IMR-90 (cell line): ENCODE results near the gene C10orf95. TPM values are rescaled to one million over a fixed set of nuclear protein-coding genes. Genes with fewer than 3 reads are reported as not detected.
"Not testable (repeated sequence)": the region's sequence is repeated elsewhere in the genome, so short reads cannot be mapped to it uniquely, and the experiment has no call there.

Source experiments
- ATAC-seq: fragments of 200-7000 bp; cut with Tn5 transposase; 2 replicates; pipeline ENCODE4 v1.9.1; 2020; ENCODE audit warnings: low read depth, mild to moderate bottlenecking, moderate library complexity
- BruUV-seq: library from RNA; stranded (reverse); fragments of 400-500 nt; replicated peaks from 2 replicates; lab custom pipeline; 2021; lab: Mats Ljungman, UMichigan
- CTCF ChIA-PET: fragments of 300-600 bp; formaldehyde crosslinking; extraction: SDS; loops from one replicate; lab custom pipeline; 2021; ENCODE audit warnings: antibody characterized with exemption; lab: Yijun Ruan, JAX
- POLR2A ChIA-PET: fragments of 300-600 bp; sonication (Branson Sonifier 250); formaldehyde crosslinking; loops from one replicate; lab custom pipeline; 2022; ENCODE audit warnings: antibody characterized with exemption; ENCODE audit not compliant: unreplicated experiment; lab: Charles Lee
- DNase-seq: peaks from one replicate; pipeline ENCODE4 v3.0.0; 2013
- H2AFZ ChIP-seq: replicated peaks from 2 replicates; pipeline ENCODE3; 2013; ENCODE audit warnings: low read length, mild to moderate bottlenecking; ENCODE audit not compliant: poor library complexity
- H2AK5ac ChIP-seq: 2 replicates; pipeline ENCODE4 v1.6.1; 2013; ENCODE audit warnings: low read depth, low read length, inconsistent platforms
- H2AK9ac ChIP-seq: replicated peaks from 2 replicates; pipeline ENCODE3; 2013; ENCODE audit warnings: mild to moderate bottlenecking, low read depth, low read length, moderate library complexity; ENCODE audit not compliant: poor library complexity
- H2BK120ac ChIP-seq: 2 replicates; pipeline ENCODE4 v1.6.1; 2013; ENCODE audit warnings: low read depth, low read length, inconsistent platforms
- H2BK15ac ChIP-seq: 3 replicates; pipeline ENCODE4 v1.6.1; 2013; ENCODE audit warnings: low read depth, low read length, inconsistent platforms
- H2BK20ac ChIP-seq: 2 replicates; pipeline ENCODE4 v1.6.1; 2013; ENCODE audit warnings: low read depth, mild to moderate bottlenecking, inconsistent platforms, low read length, moderate library complexity
- H2BK5ac ChIP-seq: 2 replicates; pipeline ENCODE4 v1.6.1; 2013; ENCODE audit warnings: mild to moderate bottlenecking, low read depth, low read length, inconsistent platforms; ENCODE audit not compliant: poor library complexity, severe bottlenecking
- H3K14ac ChIP-seq: replicated peaks from 2 replicates; pipeline ENCODE4 v1.6.1; 2013; ENCODE audit warnings: low read depth, low read length, inconsistent platforms
- H3K18ac ChIP-seq: 2 replicates; pipeline ENCODE4 v1.6.1; 2013; ENCODE audit warnings: low read depth, low read length, control low read depth
- H3K23ac ChIP-seq: 2 replicates; pipeline ENCODE4 v1.6.1; 2013; ENCODE audit warnings: low read depth, low read length, inconsistent platforms
- H3K27ac ChIP-seq: 2 replicates; pipeline ENCODE4 v1.5.1; 2013; ENCODE audit warnings: mild to moderate bottlenecking, control low read depth, low read length; ENCODE audit not compliant: insufficient read depth
- H3K27me3 ChIP-seq: 2 replicates; pipeline ENCODE4 v1.6.1; 2013; ENCODE audit warnings: low read length; ENCODE audit not compliant: control insufficient read depth, insufficient read depth
- H3K36me3 ChIP-seq: 2 replicates; pipeline ENCODE4 v1.6.1; 2013; ENCODE audit warnings: low read length, mixed read lengths; ENCODE audit not compliant: control insufficient read depth, insufficient read depth
- H3K4ac ChIP-seq: 2 replicates; pipeline ENCODE4 v1.6.1; 2013; ENCODE audit warnings: low read depth, low read length, inconsistent platforms
- H3K4me1 ChIP-seq: 2 replicates; pipeline ENCODE4 v1.6.1; 2013; ENCODE audit warnings: low read length, mixed read lengths; ENCODE audit not compliant: control insufficient read depth, insufficient read depth
- H3K4me2 ChIP-seq: 2 replicates; pipeline ENCODE4 v1.6.1; 2013; ENCODE audit warnings: low read depth, mild to moderate bottlenecking, control low read depth, low read length, moderate library complexity
- H3K4me3 ChIP-seq: 2 replicates; pipeline ENCODE4 v1.5.1; 2013; ENCODE audit warnings: low read depth, mild to moderate bottlenecking, control low read depth, low read length, moderate library complexity; ENCODE audit not compliant: insufficient read depth
- H3K56ac ChIP-seq: 2 replicates; pipeline ENCODE4 v1.6.1; 2013; ENCODE audit warnings: low read length, inconsistent platforms; ENCODE audit not compliant: insufficient read depth; ENCODE audit errors: extremely low read depth
- H3K79me1 ChIP-seq, 2 experiments: 2 replicates each; pipeline ENCODE4 v1.6.1; 2013; ENCODE audit warnings: low read length in 2 of 2, inconsistent platforms in 1 of 2, low read depth in 1 of 2
- H3K9ac ChIP-seq: 2 replicates; pipeline ENCODE4 v1.6.1; 2013; ENCODE audit warnings: low read depth, low read length, control low read depth
- H3K9me1 ChIP-seq: 2 replicates; pipeline ENCODE4 v1.6.1; 2013; ENCODE audit warnings: low read length, inconsistent platforms; ENCODE audit not compliant: insufficient read depth
- H3K9me3 ChIP-seq: 2 replicates; pipeline ENCODE4 v1.6.1; 2013; ENCODE audit warnings: low read length; ENCODE audit not compliant: control insufficient read depth, insufficient read depth
- H4K20me1 ChIP-seq: 2 replicates; pipeline ENCODE4 v1.6.1; 2013; ENCODE audit warnings: low read length, inconsistent platforms; ENCODE audit not compliant: insufficient read depth
- H4K5ac ChIP-seq: 2 replicates; pipeline ENCODE4 v1.6.1; 2013; ENCODE audit warnings: mild to moderate bottlenecking, low read depth, low read length, control low read depth
- H4K8ac ChIP-seq, 2 experiments: 2 replicates each; pipeline ENCODE4 v1.6.1; 2013; ENCODE audit warnings: low read depth in 2 of 2, low read length in 2 of 2, control low read depth in 1 of 2, inconsistent platforms in 1 of 2
- H4K91ac ChIP-seq: 2 replicates; pipeline ENCODE4 v1.6.1; 2013; ENCODE audit warnings: low read depth, low read length, inconsistent platforms; ENCODE audit not compliant: insufficient read depth
- WGBS, 2 experiments: methylation state at CpG; one replicate each; pipeline versions ENCODE4 v1.1.5 to v1.1.7; 2013; ENCODE audit warnings: missing lambda C conversion rate in 2 of 2; ENCODE audit not compliant: insufficient read length in 1 of 2; ENCODE audit errors: extremely low coverage in 2 of 2; 5-methylcytosine and 5-hydroxymethylcytosine counted together
- dilution Hi-C: fragments of 300-500 bp; cut with HindIII; formaldehyde crosslinking; loops from one replicate; pipeline ENCODE4 v1.14.3; 2018; ENCODE audit warnings: low sequenced_read_pairs; ENCODE audit not compliant: unreplicated experiment
- in situ Hi-C: fragments of 300-500 bp; cut with MboI; formaldehyde crosslinking; loops from 3 replicates; pipeline ENCODE4 v1.14.3; 2019; ENCODE audit warnings: low sequenced_read_pairs, inconsistent platforms, mixed read lengths
- intact Hi-C: fragments of 100-400 bp; cut with micrococcal nuclease; formaldehyde crosslinking; loops from 2 replicates; pipeline ENCODE4 v1.10.0; 2022
- polyA plus RNA-seq, 3 experiments: library from polyadenylated mRNA; depleted of rRNA; stranded (reverse); fragments of >200 nt; gene quantifications; 2 replicates each; pipeline ENCODE4 v1.2.3, GENCODE V29; 2012; ENCODE audit warnings: low replicate concordance in 1 of 3
- total RNA-seq: library from RNA; depleted of rRNA; stranded (reverse); fragments of >200 nt; gene quantifications from 2 replicates; pipeline ENCODE4 v1.2.3, GENCODE V29; 2012

The C10orf95 gene
- total and polyA plus RNA-seq, 2 of the 4 experiments (the other 2 are of a cell fraction) = not detected

DNA sequence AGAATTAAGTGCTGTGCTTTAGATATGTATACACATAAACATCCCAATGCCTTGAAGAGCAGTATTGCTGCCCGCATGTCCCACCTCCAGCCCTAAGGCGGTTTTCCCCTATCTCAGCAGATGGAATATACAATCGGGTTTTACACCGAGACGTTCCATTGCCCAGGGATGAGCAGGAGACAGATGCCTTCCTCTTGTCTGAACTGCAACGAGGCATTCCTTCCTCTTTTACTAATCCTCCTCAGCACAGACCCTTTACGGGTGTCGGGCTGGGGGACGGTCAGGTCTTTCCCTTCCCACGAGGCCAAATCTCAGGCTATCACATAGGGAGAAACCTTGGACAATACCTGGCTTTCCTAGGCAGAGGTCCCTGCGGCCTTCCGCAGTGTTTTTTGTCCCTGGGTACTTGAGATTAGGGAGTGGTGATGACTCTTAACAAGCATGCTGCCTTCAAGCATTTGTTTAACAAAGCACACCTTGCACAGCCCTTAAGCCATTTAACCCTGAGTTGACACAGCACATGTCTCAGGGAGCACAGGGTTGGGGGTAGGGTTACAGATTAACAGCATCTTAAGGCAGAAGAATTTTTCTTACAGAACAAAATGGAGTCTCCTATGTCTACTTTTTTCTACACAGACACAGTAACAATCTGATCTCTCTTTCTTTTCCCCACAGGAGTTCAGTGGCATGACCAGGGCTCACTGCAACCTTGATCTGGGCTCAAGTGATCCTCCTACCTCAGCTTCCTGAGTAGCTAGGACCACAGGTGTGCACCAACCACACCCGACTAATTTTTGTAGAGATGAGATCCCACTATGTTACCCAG is 3.5 kb upstream of the C10orf95 start:
- H3K79me1 ChIP-seq, H3K36me3 ChIP-seq, H3K9me3 ChIP-seq, ATAC-seq, intact Hi-C loops, H3K56ac ChIP-seq, H3K18ac ChIP-seq, H3K4me2 ChIP-seq, H3K4me3 ChIP-seq, H3K14ac ChIP-seq, POLR2A ChIA-PET, H4K5ac ChIP-seq, H3K27ac ChIP-seq, H3K27me3 ChIP-seq, dilution Hi-C loops, H4K20me1 ChIP-seq, in situ Hi-C loops, H3K23ac ChIP-seq, H2AFZ ChIP-seq, CTCF ChIA-PET, DNase-seq, BruUV-seq, H3K9ac ChIP-seq: not testable (repeated sequence)
- Histone ChIP-seq H2BK5ac (peak overlapping the region; percentile 28), H4K91ac (peak overlapping the region; percentile 46; the same call in 1 of the 2 replicates), H3K4me1 (peaks cover 13% of the 10 kb centered on the region), H2BK20ac (peak overlapping the region; percentile 65), H2BK120ac (peak overlapping the region; percentile 83), H2AK9ac (peak overlapping the region; percentile 31), H3K9me1 (peaks cover 14% of the 10 kb centered on the region), H2BK15ac (peak overlapping the region; percentile 58; the same call in 1 of the 3 replicates), H2AK5ac (0 out of 2 replicates have a peak overlapping the region, but pooled peaks have one; percentile 57), H4K8ac (peak overlapping the region in 1 of 2 experiments; percentile 14; a peak in 1 of 4 replicates), H3K4ac (peak overlapping the region; percentile 66; the same call in 1 of the 2 replicates)
- 72% methylated on average over 4 of the region's 13 CpGs; no CpG with 5 or more reads in 1 of the 2 experiments for WGBS, 2 experiments
